Activated naive CD4-positive, alpha-beta T cell treated with anti-CD3 and anti-CD28 coated beads, Interleukin-2, amount 50 U/mL, for 72 hours (primary cell): ENCODE results near the gene CD33. TPM values are rescaled to one million over a fixed set of nuclear protein-coding genes. Genes with fewer than 3 reads are reported as not detected.
"Not testable (repeated sequence)": the region's sequence is repeated elsewhere in the genome, so short reads cannot be mapped to it uniquely, and the experiment has no call there.

Experiments used
- ATAC-seq, 2 donors: fragments of 150-1000 bp; cut with Tn5 transposase; 2 replicates each; pipeline ENCODE4 v1.10.0; 2021; ENCODE audit warnings: mild to moderate bottlenecking in 2 of 2, moderate library complexity in 2 of 2
- DNase-seq, 2 donors: peaks; one replicate each; pipeline ENCODE4 v3.0.0; 2021 to 2022; ENCODE audit warnings: low spot score in 2 of 2
- H3K27ac Mint-ChIP-seq, 2 donors: one replicate each; pipeline ENCODE4 v1.8.0; 2022; ENCODE audit warnings: mild to moderate bottlenecking in 2 of 2, mixed read lengths in 2 of 2
- H3K36me3 Mint-ChIP-seq, 2 donors: one replicate each; pipeline ENCODE4 v1.8.0; 2022; ENCODE audit warnings: mixed read lengths in 2 of 2
- H3K9me3 Mint-ChIP-seq, 2 donors: one replicate each; pipeline ENCODE4 v1.8.0; 2022; ENCODE audit warnings: mixed read lengths in 2 of 2
- total RNA-seq, 2 donors: library from RNA; stranded (reverse); gene quantifications; one replicate each; pipeline ENCODE4 v1.2.3, GENCODE V29; 2022

Gene CD33
- 1 to 10 TPM in 1 of 2 donors, under 1 TPM in 1; 0.91 to 2.9 TPM for total RNA-seq

GRCh38 chr19:51224898-51225393 is at the start of gene CD33:
CD33 (plus strand) TSS chr19:51225080; CDS start chr19:51225119, 39 bp downstream.
- not testable (repeated sequence) for H3K36me3 Mint-ChIP-seq, H3K9me3 Mint-ChIP-seq, DNase-seq, H3K27ac Mint-ChIP-seq
- ATAC-seq, result peak in 1 of 2 donors; percentile 26

GRCh38 chr19:51179256-51179655 is 45.6 kb upstream of the CD33 start:
- DNase-seq (no peak), ATAC-seq (no peak)
- H3K27ac Mint-ChIP-seq, result no peak overlapping the region
- no peaks in the 10 kb centered on the region for H3K36me3 Mint-ChIP-seq
- no peaks in the 10 kb centered on the region for H3K9me3 Mint-ChIP-seq

DNA sequence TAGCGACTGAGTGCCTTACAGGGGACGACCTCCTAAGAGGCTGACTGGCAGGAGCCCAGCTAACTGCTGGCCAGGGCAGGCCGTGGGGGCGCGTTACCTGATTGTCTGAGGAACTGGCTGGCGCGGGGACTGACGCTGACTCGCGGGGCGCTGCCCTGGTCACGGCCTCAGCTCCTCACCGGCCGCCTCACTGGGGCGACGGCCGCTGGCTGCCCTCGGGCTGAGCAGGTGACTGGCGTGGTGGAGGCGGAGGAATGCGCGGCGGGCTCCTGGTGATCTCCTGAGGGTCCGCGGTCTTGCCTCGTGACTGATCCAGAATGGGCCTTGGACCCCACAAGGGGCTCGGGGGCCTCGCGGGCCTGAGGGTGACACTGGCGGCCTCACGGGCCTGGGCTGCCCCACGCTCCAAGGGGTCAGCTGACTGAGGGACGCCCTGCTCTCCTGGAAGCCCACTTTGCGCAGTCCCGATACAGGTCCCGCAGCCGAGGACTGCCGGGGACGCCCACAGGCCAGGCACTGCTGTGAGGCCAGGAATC is 43.4 kb upstream of the CD33 start:
- ATAC-seq (no peak), DNase-seq (no peak)
- H3K27ac Mint-ChIP-seq, result no peak overlapping the region
- no peaks in the 10 kb centered on the region for H3K36me3 Mint-ChIP-seq
- H3K9me3 Mint-ChIP-seq, result no peaks in the 10 kb centered on the region

DNA sequence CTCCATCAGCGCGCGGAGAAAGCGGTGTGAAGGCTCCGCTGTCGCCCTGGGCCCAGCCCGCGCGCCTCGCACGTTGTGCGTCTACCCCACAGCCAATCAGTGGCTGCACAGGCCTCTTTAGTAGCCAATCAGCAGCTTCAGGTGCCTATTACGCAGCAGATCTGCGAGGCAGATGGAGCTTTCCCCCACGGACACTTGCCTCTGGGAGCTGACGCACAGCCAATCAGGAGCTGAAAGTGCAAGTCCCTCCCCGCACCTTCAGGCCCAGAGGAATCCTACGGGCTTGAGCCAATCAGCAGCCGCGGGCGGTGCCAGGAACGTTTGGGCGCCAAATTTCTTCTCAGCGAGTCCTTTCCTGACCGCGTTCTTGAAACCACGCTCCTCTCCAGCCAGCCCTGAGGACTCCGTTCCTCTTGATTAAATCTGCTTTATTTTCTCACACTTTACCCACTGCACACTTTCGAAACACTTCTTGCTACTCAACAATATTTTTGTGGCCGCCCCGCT is 42.9 kb upstream of the CD33 start:
- ATAC-seq, result peak in 1 of 2 donors; percentile 13
- DNase-seq, result no peak
- Mint-ChIP-seq H3K9me3 (no peaks in the 10 kb centered on the region), H3K36me3 (no peaks in the 10 kb centered on the region), H3K27ac (no peak overlapping the region)

DNA sequence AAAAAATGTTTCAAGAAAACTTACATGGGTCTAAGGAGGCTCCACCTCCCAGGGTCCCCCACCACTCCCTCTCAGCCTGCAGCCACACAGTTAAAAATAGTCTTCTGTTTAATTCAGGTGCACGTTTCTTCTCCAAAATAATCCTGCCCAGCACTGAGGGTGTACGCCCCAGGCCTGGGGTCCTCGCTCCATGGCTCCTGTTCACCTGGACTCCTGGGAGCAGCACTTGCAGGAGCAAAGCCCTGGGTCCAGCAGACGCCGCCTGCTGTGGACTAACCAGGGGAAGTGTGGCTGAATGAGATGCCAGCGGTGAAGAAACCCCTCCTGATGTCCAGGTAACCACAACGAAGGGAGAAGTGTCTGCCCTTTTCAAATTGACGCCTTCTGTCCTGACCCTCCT is 41.3 kb upstream of the CD33 start:
- H3K27ac Mint-ChIP-seq, result no peak overlapping the region
- no peak for ATAC-seq
- no peaks in the 10 kb centered on the region for H3K36me3 Mint-ChIP-seq
- H3K9me3 Mint-ChIP-seq, result no peaks in the 10 kb centered on the region
- DNase-seq, result no peak

GRCh38 chr19:51185069-51185867 is 39.6 kb upstream of the CD33 start:
- Mint-ChIP-seq H3K36me3 (no peaks in the 10 kb centered on the region), H3K27ac (no peak overlapping the region), H3K9me3 (no peaks in the 10 kb centered on the region)
- DNase-seq (no peak), ATAC-seq (no peak)

DNA sequence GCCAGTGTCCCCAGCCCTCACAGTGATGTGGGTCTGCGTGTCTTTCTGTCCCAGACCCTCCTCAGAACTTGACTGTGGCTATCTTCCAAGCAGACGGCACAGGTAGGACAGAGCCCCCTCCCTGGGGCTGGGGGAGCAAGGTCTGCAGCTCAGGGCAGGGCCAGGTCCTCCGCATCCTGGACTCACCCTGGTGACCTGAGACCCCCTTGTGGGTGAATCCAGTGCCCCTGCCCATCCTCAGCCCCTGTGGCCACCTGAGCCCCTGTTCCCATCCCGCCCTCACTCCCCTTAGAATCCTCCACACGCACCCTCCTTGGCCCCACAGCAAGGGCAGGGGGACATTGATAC is 39.0 kb upstream of the CD33 start:
- H3K27ac Mint-ChIP-seq, result no peak overlapping the region
- H3K9me3 Mint-ChIP-seq, result no peaks in the 10 kb centered on the region
- no peak for DNase-seq
- no peak for ATAC-seq
- H3K36me3 Mint-ChIP-seq, result no peaks in the 10 kb centered on the region

- H3K9me3 Mint-ChIP-seq, result no peaks in the 10 kb centered on the region
- H3K27ac Mint-ChIP-seq, result no peak overlapping the region
- DNase-seq (no peak), ATAC-seq (no peak)
- H3K36me3 Mint-ChIP-seq, result no peaks in the 10 kb centered on the region
Observed at GRCh38 chr19:51186323-51186722, 38.6 kb upstream of the CD33 start.

- ATAC-seq, result no peak
- H3K27ac Mint-ChIP-seq, result no peak overlapping the region
- no peaks in the 10 kb centered on the region for H3K9me3 Mint-ChIP-seq
- no peaks in the 10 kb centered on the region for H3K36me3 Mint-ChIP-seq
- DNase-seq, result no peak
Observed at GRCh38 chr19:51187395-51188226, 37.3 kb upstream of the CD33 start.

DNA sequence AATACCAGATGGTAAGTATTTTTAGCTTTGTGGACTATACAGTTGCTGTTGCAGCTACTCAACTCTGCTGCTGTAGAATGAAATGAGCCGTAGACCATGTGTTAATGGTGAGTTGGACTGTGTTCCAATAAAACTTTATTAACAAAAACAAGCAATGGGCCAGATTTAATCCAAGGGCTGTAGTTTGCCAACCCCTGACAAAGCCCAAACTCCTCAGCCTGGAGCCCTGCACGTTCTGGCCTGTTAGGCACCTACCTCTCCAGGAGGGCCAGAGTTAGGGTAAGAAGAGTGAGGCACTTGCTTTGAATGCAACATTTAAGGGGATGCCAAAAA is 36.7 kb upstream of the CD33 start:
- DNase-seq (no peak), ATAC-seq (no peak)
- Mint-ChIP-seq H3K27ac (no peak overlapping the region), H3K9me3 (no peaks in the 10 kb centered on the region), H3K36me3 (no peaks in the 10 kb centered on the region)

DNA sequence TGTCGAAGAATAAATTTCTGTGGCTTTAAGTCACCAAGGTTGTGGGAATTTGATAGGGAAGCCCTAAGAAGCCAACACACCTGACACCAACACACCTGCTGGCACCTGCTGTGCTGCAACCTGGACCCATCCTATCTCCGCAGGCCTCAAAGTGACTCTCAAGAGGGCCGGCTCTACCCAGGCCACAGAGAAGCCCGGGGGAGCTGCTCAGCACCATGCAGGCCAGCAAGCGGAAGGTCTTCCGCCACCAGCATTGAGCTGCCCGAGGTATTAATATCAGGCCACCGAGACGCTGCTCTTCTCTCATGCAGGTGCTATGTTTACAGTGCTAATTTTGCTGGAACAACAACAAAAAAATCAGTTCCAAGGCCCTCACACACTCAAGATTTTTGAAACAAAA is 32.2 kb upstream of the CD33 start:
- no peak for ATAC-seq
- H3K27ac Mint-ChIP-seq, result no peak overlapping the region
- no peak for DNase-seq
- no peaks in the 10 kb centered on the region for H3K36me3 Mint-ChIP-seq
- no peaks in the 10 kb centered on the region for H3K9me3 Mint-ChIP-seq

- DNase-seq (no peak), ATAC-seq (peak; percentile 89 to 91)
- no peak overlapping the region for H3K27ac Mint-ChIP-seq
- H3K9me3 Mint-ChIP-seq, result no peaks in the 10 kb centered on the region
- H3K36me3 Mint-ChIP-seq, result no peaks in the 10 kb centered on the region
Observed at GRCh38 chr19:51194527-51195315, 30.2 kb upstream of the CD33 start.

- Mint-ChIP-seq H3K9me3 (no peaks in the 10 kb centered on the region), H3K27ac (no peak overlapping the region), H3K36me3 (no peaks in the 10 kb centered on the region)
- no peak for DNase-seq
- ATAC-seq, result no peak
Observed at GRCh38 chr19:51195316-51195586, 29.6 kb upstream of the CD33 start.

- H3K36me3 Mint-ChIP-seq, result no peaks in the 10 kb centered on the region
- no peaks in the 10 kb centered on the region for H3K9me3 Mint-ChIP-seq
- DNase-seq, result no peak
- ATAC-seq, result no peak
- no peak overlapping the region for H3K27ac Mint-ChIP-seq
Observed at GRCh38 chr19:51195616-51196015, 29.3 kb upstream of the CD33 start.

GRCh38 chr19:51196181-51196580 is 28.7 kb upstream of the CD33 start:
- H3K9me3 Mint-ChIP-seq, result no peaks in the 10 kb centered on the region
- H3K36me3 Mint-ChIP-seq, result no peaks in the 10 kb centered on the region
- H3K27ac Mint-ChIP-seq, result no peak overlapping the region
- DNase-seq (no peak), ATAC-seq (no peak)

- ATAC-seq (no peak), DNase-seq (no peak)
- no peaks in the 10 kb centered on the region for H3K9me3 Mint-ChIP-seq
- no peaks in the 10 kb centered on the region for H3K36me3 Mint-ChIP-seq
- no peak overlapping the region for H3K27ac Mint-ChIP-seq
Observed at GRCh38 chr19:51198641-51199040, 26.2 kb upstream of the CD33 start.
